Fibroblast of mammary gland (primary cell): ENCODE results near the gene DBF4.
"Not testable (repeated sequence)": the region's sequence is repeated elsewhere in the genome, so short reads cannot be mapped to it uniquely, and the experiment has no call there.

Source experiments
- DNase-seq: peaks from one replicate; pipeline ENCODE4 v3.0.0-alpha.2; 2010; ENCODE audit warnings: low read depth
- H3K4me3 ChIP-seq: 2 replicates; pipeline ENCODE4 v1.5.1; 2011; ENCODE audit warnings: low read depth, mild to moderate bottlenecking, low read length, moderate library complexity; ENCODE audit not compliant: control insufficient read depth
- CTCF ChIP-seq: conservative IDR thresholded peaks from 2 replicates; pipeline ENCODE4 v1.5.1; 2011; ENCODE audit warnings: low read depth, low read length, inconsistent platforms; ENCODE audit not compliant: control insufficient read depth, insufficient read depth

DBF4 gene

DNA sequence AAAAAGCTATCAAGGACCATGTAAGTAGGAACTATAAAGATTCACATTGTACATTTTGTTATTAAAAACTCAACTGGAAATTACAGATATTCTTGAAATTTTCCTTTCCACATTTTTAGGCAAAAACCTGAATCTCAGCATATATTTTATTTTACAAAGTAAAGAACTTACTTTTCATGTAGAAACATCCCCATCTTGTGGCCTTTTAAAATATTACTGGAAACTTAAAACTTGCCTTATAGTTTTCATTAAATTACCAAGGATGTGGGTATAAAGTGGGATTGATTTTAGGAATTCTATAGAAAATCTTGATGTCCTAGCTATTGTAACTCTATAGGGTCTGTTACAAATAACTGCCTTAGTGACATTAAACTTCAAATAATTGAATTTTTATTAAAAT is 10.6 kb downstream of the DBF4 start:
- H3K4me3 ChIP-seq, result no peak overlapping the region
- DNase-seq, result peak; percentile 55
- peak; percentile 38 for TF ChIP-seq CTCF

- TF ChIP-seq CTCF, result no peak
- no peak overlapping the region for H3K4me3 ChIP-seq
- DNase-seq, result no peak
Measured at GRCh38 chr7:87895363-87895762, 19.1 kb downstream of the DBF4 start.

GRCh38 chr7:87899255-87899654 is 23.0 kb downstream of the DBF4 start:
- TF ChIP-seq CTCF, result no peak
- DNase-seq, result no peak
- H3K4me3 ChIP-seq, result no peak overlapping the region

GRCh38 chr7:87907136-87907906 is 31.0 kb downstream of the DBF4 start:
- peak; percentile 44 for DNase-seq

DNA sequence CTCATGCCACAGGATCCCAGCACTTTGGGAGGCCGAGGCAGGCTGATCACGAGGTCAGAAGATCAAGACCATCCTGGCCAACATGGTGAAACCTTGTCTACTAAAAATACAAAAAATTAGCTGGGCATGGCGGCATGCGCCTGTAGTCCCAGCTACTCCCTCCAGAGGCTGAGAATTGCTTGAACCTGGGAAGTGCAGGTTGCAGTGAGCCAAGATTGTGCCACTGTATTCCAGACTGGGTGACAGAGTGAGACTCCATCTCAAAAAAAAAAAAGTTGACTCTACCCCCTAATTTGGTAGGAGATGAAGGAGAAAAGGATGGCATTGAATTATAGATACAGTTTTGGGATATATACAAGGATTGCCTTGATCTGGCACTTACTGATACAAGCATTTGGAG is 32.5 kb downstream of the DBF4 start:
- H3K4me3 ChIP-seq, DNase-seq: not testable (repeated sequence)

More at GRCh38 chr7:87907136-87907906, 31.0 kb downstream of the DBF4 start:
- not testable (repeated sequence) for H3K4me3 ChIP-seq

DNA sequence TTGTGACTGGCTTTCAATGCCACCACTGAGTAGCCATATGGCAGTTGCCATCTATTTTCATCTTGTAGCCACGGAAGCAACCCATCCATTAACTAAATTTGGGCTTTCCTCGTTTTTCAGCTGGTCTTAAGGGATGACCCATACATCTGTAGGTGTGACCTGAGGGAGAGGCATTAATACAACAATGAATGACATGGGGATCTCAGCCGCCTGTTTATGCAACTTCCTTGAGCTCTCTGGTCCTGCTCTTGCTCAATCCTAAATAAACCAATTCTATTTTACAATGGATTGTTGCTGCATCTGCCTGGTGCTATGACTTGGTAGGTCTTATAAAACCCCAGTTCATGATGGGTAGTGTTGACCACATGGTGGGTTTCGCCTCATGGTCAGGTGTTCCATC is 35.8 kb downstream of the DBF4 start:
- H3K4me3 ChIP-seq, result no peak overlapping the region
- no peak for DNase-seq
- no peak for TF ChIP-seq CTCF

GRCh38 chr7:87918740-87919139 is 42.4 kb downstream of the DBF4 start:
- no peak for TF ChIP-seq CTCF
- DNase-seq, result no peak

DNA sequence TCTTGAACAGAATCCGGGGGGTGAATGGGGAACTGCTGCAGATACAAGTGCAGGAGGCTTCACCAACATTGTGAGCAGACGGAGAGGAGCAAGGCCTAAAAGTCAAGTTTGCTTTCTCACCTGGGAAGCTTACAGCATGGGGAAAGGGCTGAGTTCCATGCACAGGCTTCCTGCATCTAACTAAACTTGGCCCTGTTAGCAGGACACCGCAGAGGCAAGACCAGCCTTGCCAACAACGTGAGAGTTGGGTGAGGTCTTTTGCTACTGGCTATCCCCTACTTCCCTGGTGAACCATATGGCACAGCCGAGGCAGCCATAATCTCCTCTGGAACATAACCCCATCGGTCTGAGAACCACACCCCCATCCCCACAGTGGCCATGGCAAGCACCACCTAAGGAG is 43.6 kb downstream of the DBF4 start:
- TF ChIP-seq CTCF, result no peak
- H3K4me3 ChIP-seq, result no peak overlapping the region
- DNase-seq, result no peak

More at GRCh38 chr7:87918740-87919139, 42.4 kb downstream of the DBF4 start:
- no peak overlapping the region for H3K4me3 ChIP-seq
